Urinary bladder (tissue), 4 donors: ENCODE results near the gene HTATIP2. TPM values are rescaled to one million over a fixed set of nuclear protein-coding genes. Genes with fewer than 3 reads are reported as not detected.
"Not testable (repeated sequence)": the region's sequence is repeated elsewhere in the genome, so short reads cannot be mapped to it uniquely, and the experiment has no call there.

ENCODE experiments used
- DNase-seq: peaks from one replicate; pipeline ENCODE4 v3.0.0-alpha.2; 2015; ENCODE audit errors: extremely low spot score
- H3K27ac ChIP-seq: one replicate; pipeline ENCODE4 v1.5.1; 2013; ENCODE audit warnings: low read depth, mild to moderate bottlenecking, moderate library complexity
- H3K36me3 ChIP-seq: one replicate; pipeline ENCODE4 v1.6.1; 2013; ENCODE audit warnings: mild to moderate bottlenecking, moderate library complexity; ENCODE audit not compliant: insufficient read depth
- H3K4me1 ChIP-seq: one replicate; pipeline ENCODE4 v1.6.1; 2013; ENCODE audit warnings: mild to moderate bottlenecking, moderate library complexity; ENCODE audit not compliant: insufficient read depth
- H3K4me3 ChIP-seq: one replicate; pipeline ENCODE4 v1.5.1; 2013; ENCODE audit warnings: low read depth, low read length
- WGBS: extraction: QIAGEN DNeasy Blood & Tissue Kit; methylation state at CpG from one replicate; pipeline ENCODE4 v1.1.7; 2013; 5-methylcytosine and 5-hydroxymethylcytosine counted together
- polyA plus RNA-seq: library from polyadenylated mRNA; stranded (reverse); fragments of 200-250 nt; gene quantifications from one replicate; pipeline ENCODE4 v1.2.3, GENCODE V29; 2013
- total RNA-seq: library from RNA; depleted of rRNA; stranded (reverse); fragments of >200 nt; gene quantifications from one replicate; pipeline ENCODE4 v1.2.3, GENCODE V29; 2014
- donor health status: healthy with polysubstance abuse.
- donor health status: healthy.

The HTATIP2 gene
- total and polyA plus RNA-seq, 2 donors: 3.9 to 58.1 TPM

DNA sequence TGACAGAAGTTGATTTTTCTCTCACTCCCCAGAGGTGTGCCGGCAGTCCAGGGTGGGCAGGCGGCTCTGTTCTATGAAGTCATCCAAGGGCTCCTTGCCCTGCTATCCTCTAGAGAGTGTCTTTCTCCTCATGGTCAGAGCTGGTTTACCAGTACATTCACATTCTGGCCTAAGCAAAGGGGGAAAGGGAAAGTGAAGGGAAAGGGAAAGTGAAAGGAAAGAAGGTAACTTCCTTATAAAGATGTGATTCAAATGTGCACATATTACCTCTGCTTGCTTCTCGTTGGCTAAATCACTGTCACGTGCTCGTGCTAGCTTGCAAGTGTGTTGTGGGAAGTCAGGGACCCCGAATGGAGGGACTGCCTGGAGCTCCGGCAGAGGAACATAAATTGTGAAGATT lies 2.9 kb upstream of the HTATIP2 start:
- Histone ChIP-seq H3K36me3 (no peaks in the 10 kb centered on the region), H3K4me3 (no peak overlapping the region), H3K4me1 (no peaks in the 10 kb centered on the region), H3K27ac (no peak overlapping the region)
- DNase-seq: no peak
- 68% methylated on average over 7 of the region's 7 CpGs for WGBS

- no peak overlapping the region for H3K27ac ChIP-seq
- DNase-seq: no peak
- H3K4me3 ChIP-seq: no peak overlapping the region
- no peaks in the 10 kb centered on the region for H3K4me1 ChIP-seq
- WGBS: 0% methylated on average over 1 of the region's 1 CpG
- H3K36me3 ChIP-seq: no peaks in the 10 kb centered on the region
These were observed 1.0 kb upstream of the HTATIP2 start for GRCh38 chr11:20362481-20362880.

DNA sequence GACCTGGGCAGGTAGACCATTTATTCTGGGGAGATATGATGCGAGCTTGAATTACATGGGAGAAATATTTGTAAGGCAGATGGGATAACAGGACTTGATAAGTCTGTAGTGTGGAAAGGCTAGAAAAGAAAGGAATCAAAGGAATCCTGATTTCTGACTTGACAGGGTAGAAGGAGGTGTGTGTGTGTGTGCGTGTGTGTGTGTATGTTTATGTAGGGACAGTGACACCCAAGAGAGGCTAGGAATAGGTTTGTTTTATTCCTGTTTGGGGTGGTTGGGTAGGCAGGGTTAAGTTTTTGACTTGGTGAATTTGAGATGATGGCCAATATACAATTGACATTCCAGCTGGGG lies 390 bp upstream of the HTATIP2 start:
- Histone ChIP-seq H3K4me3 (peak overlapping the region; percentile 87), H3K4me1 (no peaks in the 10 kb centered on the region), H3K27ac (no peak overlapping the region), H3K36me3 (no peaks in the 10 kb centered on the region)
- WGBS: 63% methylated on average over 2 of the region's 2 CpGs
- DNase-seq: no peak

DNA sequence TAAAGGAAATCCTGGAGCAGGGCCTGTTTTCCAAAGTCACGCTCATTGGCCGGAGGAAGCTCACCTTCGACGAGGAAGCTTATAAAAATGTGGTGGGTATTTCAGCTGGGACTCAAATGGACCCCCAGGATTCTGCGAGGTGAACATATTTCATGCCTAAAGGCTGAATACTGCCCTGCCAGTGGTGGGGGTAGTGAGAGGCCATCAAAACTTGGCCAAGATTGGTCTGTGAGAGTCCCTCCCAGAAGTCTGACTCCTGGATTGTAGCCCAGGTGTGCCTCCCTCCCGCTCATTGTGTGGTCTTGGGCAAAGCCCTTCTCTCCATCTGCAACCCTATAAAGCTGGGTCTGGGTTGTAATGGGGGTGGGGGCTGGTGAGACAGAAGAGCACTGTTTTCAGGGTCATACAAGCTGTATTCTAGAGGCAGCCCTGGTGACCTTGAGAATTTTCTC lies 853 bp downstream of the HTATIP2 start:
- 30% methylated on average over 6 of the region's 6 CpGs for WGBS
- H3K36me3 ChIP-seq: no peaks in the 10 kb centered on the region
- peak overlapping the region; percentile 87 for H3K4me3 ChIP-seq
- no peak overlapping the region for H3K27ac ChIP-seq
- no peaks in the 10 kb centered on the region for H3K4me1 ChIP-seq
- no peak for DNase-seq

- H3K27ac ChIP-seq, H3K36me3 ChIP-seq, DNase-seq, H3K4me3 ChIP-seq, H3K4me1 ChIP-seq: not testable (repeated sequence)
- 94% methylated on average over 6 of the region's 6 CpGs for WGBS
These were observed 2.0 kb downstream of the HTATIP2 start for GRCh38 chr11:20365465-20365864.

DNA sequence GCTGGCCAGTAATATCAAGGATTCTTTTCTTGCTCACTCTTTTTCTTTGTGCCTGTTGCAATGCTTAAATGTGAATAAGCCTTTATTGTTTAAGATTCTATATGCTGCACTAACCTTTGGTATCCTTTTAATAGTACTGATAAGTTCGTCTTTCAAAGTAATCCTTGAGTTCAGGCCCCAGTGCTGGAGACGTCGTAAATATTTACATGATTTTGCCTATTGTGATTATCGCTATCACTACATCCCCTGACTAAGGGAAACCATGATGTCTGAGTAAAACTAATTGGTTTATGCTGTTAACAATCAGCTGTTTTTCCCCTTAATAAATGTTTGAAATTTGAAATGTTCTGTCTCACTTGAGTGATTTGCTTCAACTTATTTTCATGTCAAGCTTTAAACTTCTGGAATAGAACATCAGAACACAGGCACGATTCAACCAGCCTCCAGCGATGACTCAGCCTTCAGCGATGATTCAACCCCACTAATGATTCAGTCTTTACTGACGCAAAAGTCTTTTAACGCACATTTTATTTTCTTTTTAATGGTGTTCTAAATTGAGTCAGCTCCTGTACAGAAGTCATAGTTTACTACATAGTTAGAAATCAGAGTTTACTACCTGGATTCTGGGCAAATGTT lies 3.9 kb downstream of the HTATIP2 start:
- Histone ChIP-seq H3K4me3 (no peak overlapping the region), H3K4me1 (no peaks in the 10 kb centered on the region), H3K27ac (peak overlapping the region; percentile 81), H3K36me3 (no peaks in the 10 kb centered on the region)
- 30% methylated on average over 9 of the region's 9 CpGs for WGBS
- DNase-seq: peak; percentile 26

DNA sequence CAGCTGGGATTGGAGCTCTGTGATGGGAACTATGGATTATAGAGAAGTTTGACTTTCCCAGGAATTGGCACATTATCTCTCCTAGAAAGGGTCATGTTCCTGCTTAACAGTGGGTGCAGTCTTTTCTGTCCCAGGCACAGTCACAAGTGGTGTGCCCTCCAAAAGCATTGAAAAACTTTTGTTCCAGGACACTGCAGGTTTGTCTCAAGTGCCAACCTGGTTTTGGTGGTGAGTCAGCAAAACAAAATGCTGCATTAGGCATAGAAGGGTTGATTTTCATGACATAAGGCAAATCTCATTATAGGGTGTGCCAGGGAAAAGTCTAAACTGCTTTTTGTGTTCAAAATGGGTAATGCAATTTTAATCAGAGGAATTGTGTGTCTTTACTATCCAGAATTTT lies 4.9 kb downstream of the HTATIP2 start:
- Histone ChIP-seq H3K4me3 (no peak overlapping the region), H3K27ac (peak overlapping the region; percentile 2), H3K36me3 (no peaks in the 10 kb centered on the region), H3K4me1 (no peaks in the 10 kb centered on the region)
- DNase-seq: no peak

- DNase-seq: no peak
- H3K4me1 ChIP-seq: no peaks in the 10 kb centered on the region
- no peaks in the 10 kb centered on the region for H3K36me3 ChIP-seq
- H3K27ac ChIP-seq: no peak overlapping the region
- H3K4me3 ChIP-seq: no peak overlapping the region
These were observed 6.3 kb downstream of the HTATIP2 start for GRCh38 chr11:20369826-20370225.

DNA sequence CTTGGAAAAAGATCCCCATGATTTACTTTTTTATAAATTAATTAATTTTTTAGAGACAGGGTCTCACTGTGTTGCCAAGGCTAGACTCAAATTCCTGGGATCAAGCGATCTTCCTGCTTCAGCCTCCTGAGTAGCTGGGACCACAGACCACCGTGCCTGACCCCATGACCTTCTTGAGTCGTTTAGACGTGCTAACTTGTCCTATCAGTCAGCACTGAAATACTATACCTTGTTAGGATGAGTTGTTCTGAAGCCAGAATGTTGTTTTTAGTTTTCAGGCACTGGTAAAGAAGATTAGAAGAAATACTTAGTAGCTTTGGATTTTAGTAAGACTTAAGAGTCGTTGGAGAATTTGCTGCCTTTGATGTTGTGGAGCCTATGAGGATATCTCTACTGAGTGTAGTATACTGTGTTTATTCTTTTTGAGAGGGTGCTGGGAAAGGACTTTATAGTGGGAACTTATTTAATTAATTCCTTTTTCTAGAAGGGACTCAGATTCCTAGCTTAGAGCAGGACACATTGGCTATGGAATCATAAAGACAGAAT lies 8.6 kb downstream of the HTATIP2 start:
- Histone ChIP-seq H3K4me3 (no peak overlapping the region), H3K27ac (no peak overlapping the region), H3K36me3 (no peaks in the 10 kb centered on the region), H3K4me1 (no peaks in the 10 kb centered on the region)
- no peak for DNase-seq
- WGBS: 58% methylated on average over 5 of the region's 5 CpGs

- Histone ChIP-seq H3K4me3 (no peak overlapping the region), H3K27ac (no peak overlapping the region), H3K4me1 (no peaks in the 10 kb centered on the region), H3K36me3 (no peaks in the 10 kb centered on the region)
- 90% methylated on average over 13 of the region's 13 CpGs for WGBS
- DNase-seq: no peak
These were observed 9.6 kb downstream of the HTATIP2 start for GRCh38 chr11:20373147-20373546.

DNA sequence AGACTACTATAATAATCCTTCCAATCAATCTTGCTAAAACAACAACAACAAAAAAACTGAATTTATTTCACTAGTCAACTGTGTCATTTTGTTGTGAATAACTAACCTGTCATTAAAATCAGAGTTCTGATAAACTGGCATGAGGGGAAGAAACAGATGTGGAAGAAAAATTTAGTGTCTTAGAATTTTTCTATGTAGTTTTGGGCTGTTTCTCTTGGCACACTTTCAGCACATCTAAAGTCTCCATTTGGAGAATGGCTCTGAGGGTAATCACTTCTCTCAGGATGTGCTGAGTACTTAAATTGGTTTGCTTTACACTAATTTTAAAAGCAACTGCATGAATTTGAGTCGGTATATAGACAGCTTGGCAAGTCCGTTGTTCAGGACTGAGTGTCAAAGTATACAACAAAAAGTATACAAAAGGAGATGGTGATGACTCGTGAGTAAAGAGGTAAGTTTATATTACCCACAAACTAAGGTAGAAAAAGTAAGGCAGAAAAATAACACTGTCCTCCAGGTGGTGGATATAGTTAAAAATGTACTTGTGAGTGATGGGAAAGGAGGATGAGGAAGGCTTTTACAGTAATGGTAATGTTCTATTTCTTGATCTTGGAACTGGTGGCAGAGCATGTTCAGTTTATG lies 10.2 kb downstream of the HTATIP2 start:
- Histone ChIP-seq H3K4me1 (no peaks in the 10 kb centered on the region), H3K36me3 (peaks cover 2% of the 10 kb centered on the region), H3K4me3 (no peak overlapping the region), H3K27ac (no peak overlapping the region)
- no peak for DNase-seq
- WGBS: 76% methylated on average over 3 of the region's 3 CpGs

GRCh38 chr11:20374741-20375300 lies 11.3 kb downstream of the HTATIP2 start:
- 92% methylated on average over 9 of the region's 9 CpGs for WGBS
- H3K27ac ChIP-seq: no peak overlapping the region
- H3K4me3 ChIP-seq: no peak overlapping the region
- H3K36me3 ChIP-seq: peaks cover 2% of the 10 kb centered on the region
- no peaks in the 10 kb centered on the region for H3K4me1 ChIP-seq
- no peak for DNase-seq

DNA sequence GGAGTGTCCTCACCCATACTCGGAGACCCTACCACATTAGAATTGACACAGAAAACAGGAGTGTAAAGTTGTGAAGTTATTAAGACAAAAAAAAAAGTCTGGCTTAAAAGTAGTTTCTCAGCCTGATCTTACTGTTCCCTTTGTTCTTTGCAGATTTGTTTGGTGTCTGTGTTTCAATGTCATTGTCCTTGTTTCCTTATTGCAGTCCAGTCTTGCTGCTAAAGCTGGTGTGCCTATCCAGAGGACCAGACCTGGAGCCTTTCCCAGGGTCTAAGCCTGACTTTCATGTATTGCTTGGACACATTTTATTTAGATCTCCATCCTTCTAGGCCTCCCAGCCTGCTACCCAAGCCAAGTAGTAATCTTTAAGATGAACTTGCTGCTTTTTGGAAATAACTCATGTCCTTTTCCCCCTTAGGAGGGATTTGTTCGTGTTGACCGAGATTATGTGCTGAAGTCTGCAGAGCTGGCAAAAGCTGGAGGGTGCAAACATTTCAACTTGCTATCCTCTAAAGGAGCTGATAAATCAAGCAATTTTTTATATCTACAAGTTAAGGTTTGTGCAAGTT lies 12.7 kb downstream of the HTATIP2 start:
- no peaks in the 10 kb centered on the region for H3K4me1 ChIP-seq
- DNase-seq: no peak
- peaks cover 2% of the 10 kb centered on the region for H3K36me3 ChIP-seq
- H3K27ac ChIP-seq: no peak overlapping the region
- no peak overlapping the region for H3K4me3 ChIP-seq
- WGBS: 61% methylated on average over 3 of the region's 3 CpGs

DNA sequence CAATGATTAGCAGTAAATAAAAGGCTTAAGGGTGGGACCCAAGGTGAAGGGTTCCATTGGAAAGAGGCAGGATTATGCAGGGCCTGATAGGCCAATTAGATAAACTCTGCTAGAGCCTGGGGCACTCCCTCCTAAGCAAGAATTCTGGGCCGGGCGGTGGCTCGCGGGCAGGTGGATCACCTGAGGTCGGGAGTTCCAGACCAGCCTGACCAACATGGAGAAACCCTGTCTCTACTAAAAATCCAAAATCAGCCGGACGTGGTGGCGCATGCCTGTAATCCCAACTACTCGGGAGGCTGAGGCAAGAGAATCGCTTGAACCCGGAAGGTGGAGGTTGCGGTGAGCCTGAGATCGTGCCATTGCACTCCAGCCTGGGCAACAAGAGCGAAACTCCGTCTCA lies 22.5 kb downstream of the HTATIP2 start:
- not testable (repeated sequence) for H3K4me1 ChIP-seq, H3K4me3 ChIP-seq, H3K36me3 ChIP-seq, DNase-seq, H3K27ac ChIP-seq
- WGBS: 93% methylated on average over 15 of the region's 15 CpGs
